ENCODE data around the gene KLF7. TPM values are rescaled to one million over a fixed set of nuclear protein-coding genes. Genes with fewer than 3 reads are reported as not detected.
A peak's percentile ranks its signal among the peaks of the same experiment; 100 is the strongest.

The KLF7 gene
- total and polyA plus RNA-seq, 9 of the 15 experiments (the other 6 are each of a cell fraction or from before 2014, with no cell fraction given): 0.04 to 0.54 (median 0.07) TPM

DNA sequence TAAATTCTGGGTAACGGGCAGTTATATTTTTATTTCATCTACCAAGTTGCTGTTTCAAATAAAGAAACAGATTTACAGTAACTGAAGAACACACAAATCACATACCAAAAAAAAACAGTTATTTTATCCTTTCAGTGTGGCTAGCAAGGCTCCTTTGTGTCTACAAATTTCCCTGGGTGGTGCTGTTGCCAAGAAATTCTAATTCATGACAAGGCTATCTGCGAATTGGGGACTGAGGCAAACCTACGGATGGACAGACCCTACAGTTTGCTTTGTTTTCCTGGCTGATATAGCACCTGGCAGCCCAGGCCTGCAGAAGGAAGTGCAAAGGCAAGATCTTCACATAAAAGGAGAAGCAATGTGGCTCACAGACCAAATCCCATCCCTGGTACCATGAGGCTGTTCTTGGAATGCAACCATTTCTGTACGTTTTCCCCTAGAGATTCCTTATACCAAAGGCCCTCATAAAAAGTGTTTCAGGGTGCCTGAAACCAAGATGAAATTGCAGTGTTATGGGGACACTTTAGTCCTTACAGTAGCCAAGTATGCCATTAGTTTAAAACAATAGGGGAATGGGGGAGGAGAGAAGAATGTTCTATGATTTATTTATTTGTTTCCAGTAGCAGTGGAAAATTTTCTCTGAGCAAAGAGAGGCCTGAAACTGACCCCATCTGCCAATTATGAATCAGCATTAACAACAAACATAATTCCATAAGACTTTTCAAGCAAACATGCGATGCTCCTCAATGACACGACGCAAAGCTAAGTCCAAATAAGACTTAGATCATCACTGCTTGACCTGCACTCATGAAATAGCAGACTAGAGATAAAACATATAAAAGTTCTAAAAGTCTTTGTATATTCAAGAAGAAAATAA is 4.3 kb downstream of the KLF7 start:
- H3K79me2 ChIP-seq (ENCODE audit: control insufficient read depth, insufficient read depth, low read length): no peaks in the 10 kb centered on the region
- no peaks in the 10 kb centered on the region for H3K9me1 ChIP-seq (ENCODE audit: control insufficient read depth, insufficient read depth, low read length)
- no peak for FAIRE-seq

GRCh38 chr2:207160115-207160514 is 5.6 kb downstream of the KLF7 start:
- Histone ChIP-seq H3K79me2 (ENCODE audit: control insufficient read depth, insufficient read depth, low read length) (no peaks in the 10 kb centered on the region), H3K9ac (ENCODE audit: insufficient read depth in 1 of 2, low read depth in 2 of 2, low read length in 2 of 2) (no peak overlapping the region), H3K4me2 (ENCODE audit: insufficient read depth, low read length) (no peak overlapping the region), H4K20me1 (replicated peaks; ENCODE audit: control insufficient read depth, insufficient read depth, low read length) (no peaks in the 10 kb centered on the region), H3K4me1 (replicated peaks in 1 of 2; ENCODE audit: control insufficient read depth in 2 of 2, insufficient read depth in 2 of 2, low read length in 2 of 2) (no peaks in the 10 kb centered on the region; a peak in 2 of 5 replicates), H3K27me3 (ENCODE audit: control insufficient read depth in 2 of 2, insufficient read depth in 2 of 2, low read length in 2 of 2) (peaks cover 9 to 21% of the 10 kb centered on the region in 2 experiments; a peak in 3 of 5 replicates), H3K27ac (ENCODE audit: extremely low read depth, low read depth, low read length) (no peak overlapping the region), H3K9me3 (replicated peaks; ENCODE audit: control insufficient read depth, insufficient read depth, low read depth, low read length) (no peaks in the 10 kb centered on the region), H2AFZ (ENCODE audit: low read depth, low read length) (no peak overlapping the region), H3K9me1 (ENCODE audit: control insufficient read depth, insufficient read depth, low read length) (no peaks in the 10 kb centered on the region), H3K36me3 (ENCODE audit: control insufficient read depth, insufficient read depth, low read length) (no peaks in the 10 kb centered on the region), H3K4me3 (no peak overlapping the region)
- DNase-seq (ENCODE audit: extremely low read depth in 1 of 4, low spot score in 3 of 4) (no peak), FAIRE-seq (no peak), ATAC-seq (no peak)
- WGBS (ENCODE audit: insufficient coverage, low coverage, missing lambda C conversion rate): 2% methylated on average over 7 of the region's 7 CpGs
- no TSS peak for BruUV-seq (replicated peaks)
- intact Hi-C loops (cut with micrococcal nuclease) (no loop called here), in situ Hi-C loops (cut with MboI) (no loop called here)
- CTCF ChIA-PET (ENCODE audit: low intra/inter-chr PET ratio): no interaction called here
- POLR2A ChIA-PET: no interaction called here
- no peak for TF ChIP-seq NCOA6 (IDR thresholded peaks at IDR 0.05)
- TF ChIP-seq, protein P1, sequence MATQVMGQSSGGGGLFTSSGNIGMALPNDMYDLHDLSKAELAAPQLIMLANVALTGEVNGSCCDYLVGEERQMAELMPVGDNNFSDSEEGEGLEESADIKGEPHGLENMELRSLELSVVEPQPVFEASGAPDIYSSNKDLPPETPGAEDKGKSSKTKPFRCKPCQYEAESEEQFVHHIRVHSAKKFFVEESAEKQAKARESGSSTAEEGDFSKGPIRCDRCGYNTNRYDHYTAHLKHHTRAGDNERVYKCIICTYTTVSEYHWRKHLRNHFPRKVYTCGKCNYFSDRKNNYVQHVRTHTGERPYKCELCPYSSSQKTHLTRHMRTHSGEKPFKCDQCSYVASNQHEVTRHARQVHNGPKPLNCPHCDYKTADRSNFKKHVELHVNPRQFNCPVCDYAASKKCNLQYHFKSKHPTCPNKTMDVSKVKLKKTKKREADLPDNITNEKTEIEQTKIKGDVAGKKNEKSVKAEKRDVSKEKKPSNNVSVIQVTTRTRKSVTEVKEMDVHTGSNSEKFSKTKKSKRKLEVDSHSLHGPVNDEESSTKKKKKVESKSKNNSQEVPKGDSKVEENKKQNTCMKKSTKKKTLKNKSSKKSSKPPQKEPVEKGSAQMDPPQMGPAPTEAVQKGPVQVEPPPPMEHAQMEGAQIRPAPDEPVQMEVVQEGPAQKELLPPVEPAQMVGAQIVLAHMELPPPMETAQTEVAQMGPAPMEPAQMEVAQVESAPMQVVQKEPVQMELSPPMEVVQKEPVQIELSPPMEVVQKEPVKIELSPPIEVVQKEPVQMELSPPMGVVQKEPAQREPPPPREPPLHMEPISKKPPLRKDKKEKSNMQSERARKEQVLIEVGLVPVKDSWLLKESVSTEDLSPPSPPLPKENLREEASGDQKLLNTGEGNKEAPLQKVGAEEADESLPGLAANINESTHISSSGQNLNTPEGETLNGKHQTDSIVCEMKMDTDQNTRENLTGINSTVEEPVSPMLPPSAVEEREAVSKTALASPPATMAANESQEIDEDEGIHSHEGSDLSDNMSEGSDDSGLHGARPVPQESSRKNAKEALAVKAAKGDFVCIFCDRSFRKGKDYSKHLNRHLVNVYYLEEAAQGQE (IDR thresholded peaks at IDR 0.05; ENCODE audit: borderline replicate concordance): peak; percentile 59
- TF ChIP-seq, protein P1 (CRISPR knock-in tag; IDR thresholded peaks at IDR 0.05; ENCODE audit: low read depth): no peak
- TF ChIP-seq, protein P2, sequence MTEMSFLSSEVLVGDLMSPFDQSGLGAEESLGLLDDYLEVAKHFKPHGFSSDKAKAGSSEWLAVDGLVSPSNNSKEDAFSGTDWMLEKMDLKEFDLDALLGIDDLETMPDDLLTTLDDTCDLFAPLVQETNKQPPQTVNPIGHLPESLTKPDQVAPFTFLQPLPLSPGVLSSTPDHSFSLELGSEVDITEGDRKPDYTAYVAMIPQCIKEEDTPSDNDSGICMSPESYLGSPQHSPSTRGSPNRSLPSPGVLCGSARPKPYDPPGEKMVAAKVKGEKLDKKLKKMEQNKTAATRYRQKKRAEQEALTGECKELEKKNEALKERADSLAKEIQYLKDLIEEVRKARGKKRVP (CRISPR knock-in tag; IDR thresholded peaks at IDR 0.05): no peak
- TF ChIP-seq ARHGAP35 (IDR thresholded peaks at IDR 0.05; ENCODE audit: partially characterized antibody): no peak

More for the DNA sequence above, 4.3 kb downstream of the KLF7 start:
- Histone ChIP-seq H2AFZ (ENCODE audit: low read depth, low read length) (no peak overlapping the region), H3K9ac (ENCODE audit: insufficient read depth in 1 of 2, low read depth in 2 of 2, low read length in 2 of 2) (no peak overlapping the region), H3K4me3 (no peak overlapping the region), H4K20me1 (replicated peaks; ENCODE audit: control insufficient read depth, insufficient read depth, low read length) (no peaks in the 10 kb centered on the region), H3K36me3 (ENCODE audit: control insufficient read depth, insufficient read depth, low read length) (no peaks in the 10 kb centered on the region), H3K4me1 (replicated peaks in 1 of 2; ENCODE audit: control insufficient read depth in 2 of 2, insufficient read depth in 2 of 2, low read length in 2 of 2) (peaks cover 0 to 6% of the 10 kb centered on the region in 2 experiments; a peak in 3 of 5 replicates), H3K4me2 (ENCODE audit: insufficient read depth, low read length) (no peak overlapping the region), H3K9me3 (replicated peaks; ENCODE audit: control insufficient read depth, insufficient read depth, low read depth, low read length) (no peaks in the 10 kb centered on the region), H3K27me3 (ENCODE audit: control insufficient read depth in 2 of 2, insufficient read depth in 2 of 2, low read length in 2 of 2) (peaks cover 13 to 28% of the 10 kb centered on the region in 2 experiments; a peak in 3 of 5 replicates), H3K27ac (ENCODE audit: extremely low read depth, low read depth, low read length) (no peak overlapping the region)
- intact Hi-C loops (cut with micrococcal nuclease) (no loop called here), in situ Hi-C loops (cut with MboI) (no loop called here)
- DNase-seq (ENCODE audit: extremely low read depth in 1 of 4, low spot score in 3 of 4) (no peak), ATAC-seq (no peak)
- WGBS (ENCODE audit: insufficient coverage, low coverage, missing lambda C conversion rate): 1% methylated on average over 6 of the region's 7 CpGs
- BruUV-seq (replicated peaks): no TSS peak
- POLR2A ChIA-PET: no interaction called here
- peak in 1 of 2 experiments; percentile 15; a peak in 1 of 4 replicates for TF ChIP-seq RAD21 (CRISPR knock-in tag; conservative IDR thresholded peaks at IDR 0.05 in 1 of 2, IDR thresholded peaks at IDR 0.05 in 1 of 2)
- TF ChIP-seq EP300 (IDR thresholded peaks at IDR 0.05; ENCODE audit: low read length): no peak
- CTCF ChIA-PET (ENCODE audit: low intra/inter-chr PET ratio): no interaction called here
